Hematopoietic multipotent progenitor cell (in vitro differentiated cells): ENCODE data around the gene GPR180. TPM values are rescaled to one million over a fixed set of nuclear protein-coding genes. Genes with fewer than 3 reads are reported as not detected.

Experiments used
- DNase-seq, 3 donors: peaks; one replicate each; pipeline ENCODE4 v3.0.0-alpha.2; 2011 to 2015; ENCODE audit warnings: low read depth in 2 of 3, low spot score in 2 of 3
- total RNA-seq: library from RNA; depleted of rRNA; stranded (reverse); fragments of >200 nt; gene quantifications from one replicate; pipeline ENCODE4 v1.2.3, GENCODE V29; 2012

Gene GPR180
- total RNA-seq, 1 donor: 2.4 TPM

DNA sequence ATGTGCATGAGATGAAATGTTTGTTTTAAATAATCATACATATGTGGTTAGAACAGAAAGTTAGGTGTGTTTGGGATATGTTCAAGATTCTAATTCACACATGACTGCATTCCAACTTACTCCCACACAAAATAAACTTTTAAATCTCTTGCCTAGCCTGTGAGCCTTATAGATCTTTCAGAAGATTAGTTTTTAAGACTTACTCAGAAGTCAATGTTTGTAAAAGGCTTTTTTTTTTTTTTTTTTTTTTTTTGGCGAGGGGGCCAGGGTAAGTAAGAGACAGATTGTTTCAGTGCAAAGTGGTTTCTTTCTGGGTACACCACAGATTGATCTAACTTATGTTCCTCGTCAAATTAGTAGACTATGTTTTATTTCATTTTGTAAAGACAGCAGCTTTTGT lies 39.1 kb downstream of the GPR180 start:
- DNase-seq: no peak

DNA sequence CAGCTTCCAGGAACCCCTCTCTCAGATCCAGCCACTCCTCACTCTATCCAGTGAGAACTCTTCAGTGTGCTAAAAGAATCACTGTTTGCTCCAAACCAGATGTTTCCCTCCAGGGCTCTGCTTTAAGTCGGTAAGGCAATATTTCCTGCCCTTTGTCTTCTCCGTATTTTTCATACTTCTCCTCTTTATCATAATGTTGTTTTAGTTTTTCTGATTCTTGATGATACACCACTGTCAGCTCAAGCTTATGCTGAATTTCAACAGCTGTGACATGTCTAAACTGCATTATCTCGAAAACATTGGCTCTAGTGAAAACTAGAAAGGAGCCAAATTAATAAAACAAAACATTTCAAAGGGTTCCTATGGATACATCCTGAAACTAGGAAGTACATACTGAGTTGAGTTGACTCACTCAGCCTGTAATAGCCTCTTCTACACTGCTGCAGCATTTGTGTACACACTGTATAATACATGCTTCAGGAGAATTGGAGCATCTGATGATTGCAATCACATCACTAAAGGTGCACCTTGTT lies 39.8 kb downstream of the GPR180 start:
- no peak for DNase-seq

DNA sequence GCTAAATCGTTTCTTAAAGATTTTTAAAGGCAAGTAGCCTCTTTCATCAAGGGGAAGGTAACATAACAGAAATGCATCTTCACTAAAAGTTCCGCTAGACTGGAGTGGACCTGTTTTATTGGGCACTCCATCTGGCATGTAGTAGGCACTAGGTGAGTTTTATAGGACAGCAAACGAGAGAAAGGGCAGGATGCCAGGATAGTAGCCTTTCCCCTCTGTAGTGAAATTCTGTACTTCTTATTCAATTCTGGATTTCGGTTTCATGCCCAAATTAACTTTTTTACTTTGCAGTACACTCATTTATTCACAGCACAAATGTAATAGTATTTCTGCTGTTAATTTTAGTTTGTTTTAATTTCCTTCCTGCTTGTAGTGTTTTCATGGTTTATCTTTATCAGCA lies 45.2 kb downstream of the GPR180 start:
- DNase-seq: no peak

DNA sequence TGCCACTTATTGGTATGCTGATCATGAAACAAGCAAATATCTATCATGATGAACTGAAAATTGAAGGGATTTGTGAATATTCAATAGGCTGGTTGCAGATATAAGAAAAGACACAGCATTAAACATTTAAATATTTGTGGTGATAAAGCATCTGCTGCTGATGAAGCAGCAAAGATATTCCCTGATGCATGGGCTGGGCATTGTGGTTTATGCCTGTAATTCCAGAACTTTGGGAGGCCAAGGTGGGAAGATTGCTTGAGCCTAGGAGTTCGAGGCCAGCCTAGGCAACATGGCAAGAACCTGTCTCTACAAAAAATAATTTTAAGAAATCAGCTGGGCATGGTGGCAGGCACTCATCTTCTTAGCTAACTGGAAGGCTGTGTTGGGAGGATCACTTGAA lies 54.5 kb downstream of the GPR180 start:
- no peak for DNase-seq

DNA sequence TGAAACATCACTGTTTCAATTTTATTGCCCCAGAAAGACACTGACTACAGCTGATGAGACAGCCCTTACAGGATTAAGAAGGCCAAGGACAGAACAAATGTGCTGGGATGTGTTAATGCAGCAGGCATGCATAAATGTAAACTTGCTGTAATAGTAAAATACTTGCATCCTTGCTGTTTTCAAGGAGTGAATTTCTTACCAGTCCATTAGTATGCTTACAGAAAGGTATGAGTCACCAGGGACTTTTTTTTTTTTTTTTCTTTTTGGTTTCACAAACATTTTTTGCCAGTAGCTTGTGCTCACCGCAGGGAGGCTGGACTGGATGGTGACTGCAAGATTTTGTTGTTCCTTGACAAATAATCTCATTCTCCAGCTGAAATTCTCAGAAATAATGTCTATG lies 55.1 kb downstream of the GPR180 start:
- DNase-seq: no peak

DNA sequence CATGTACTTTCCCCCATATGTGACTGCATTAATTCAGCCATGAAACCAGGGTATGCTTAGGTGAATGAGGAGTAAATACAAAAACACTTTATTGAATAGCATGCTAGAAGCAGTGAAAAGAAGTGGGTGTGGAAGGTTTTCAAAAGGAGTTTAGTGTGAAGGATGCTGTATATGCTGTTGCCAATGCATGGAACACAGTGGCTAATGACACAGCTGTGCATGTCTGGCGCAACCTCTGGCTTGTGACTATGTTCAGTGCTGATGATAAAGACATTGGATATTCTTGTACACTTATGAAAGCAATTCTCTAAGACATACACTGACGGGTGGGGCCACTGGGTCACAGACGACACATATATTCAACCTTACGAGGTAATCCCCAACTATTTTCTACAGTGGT lies 55.5 kb downstream of the GPR180 start:
- no peak for DNase-seq

DNA sequence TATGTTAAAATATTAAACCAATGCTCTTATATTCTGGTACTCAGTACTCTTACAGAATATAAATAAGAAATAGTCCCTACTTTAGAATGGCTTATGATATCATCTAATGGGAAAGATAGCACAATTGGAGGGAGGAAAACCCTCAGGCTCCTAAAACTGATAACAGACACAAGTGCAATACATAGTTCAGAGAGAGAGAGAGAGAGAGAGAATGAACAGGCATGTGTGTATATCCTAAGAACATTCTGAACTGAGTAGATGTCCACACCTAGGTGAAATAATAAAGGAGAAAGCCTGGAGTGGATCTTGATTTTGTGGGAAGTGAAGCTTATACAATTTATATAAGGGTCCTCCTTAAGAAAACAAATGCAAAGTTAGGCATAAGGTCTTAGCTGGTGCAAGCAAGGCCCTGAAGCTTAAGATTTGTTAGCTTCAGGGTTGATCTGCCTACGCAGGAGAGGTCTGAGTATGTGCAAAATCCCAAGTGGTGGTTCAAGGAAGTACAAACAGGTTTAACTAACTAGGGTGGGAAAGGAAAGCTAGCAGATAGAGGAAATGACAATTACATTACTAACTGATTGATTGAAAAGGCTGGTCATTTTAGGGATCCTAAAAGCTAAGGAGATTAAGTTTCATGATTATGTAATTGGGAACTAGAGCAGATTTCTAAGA lies 57.4 kb downstream of the GPR180 start:
- no peak for DNase-seq

DNA sequence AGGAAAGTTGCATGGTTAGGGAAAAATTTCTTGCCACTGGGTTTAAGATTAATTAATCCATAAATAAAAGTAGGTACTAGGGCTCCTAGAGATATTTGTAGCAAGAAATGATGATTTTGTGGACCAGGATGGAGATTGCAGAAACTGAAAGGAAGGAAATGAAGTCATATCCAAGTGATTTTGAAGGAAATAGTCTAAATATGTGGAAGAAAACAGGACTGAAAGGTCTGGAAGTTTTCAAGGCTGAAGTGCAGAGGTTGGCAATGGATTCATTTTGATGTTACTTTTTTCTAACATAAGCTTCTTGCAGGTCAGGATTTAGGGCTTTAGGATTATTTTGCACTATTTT lies 57.9 kb downstream of the GPR180 start:
- DNase-seq: no peak

DNA sequence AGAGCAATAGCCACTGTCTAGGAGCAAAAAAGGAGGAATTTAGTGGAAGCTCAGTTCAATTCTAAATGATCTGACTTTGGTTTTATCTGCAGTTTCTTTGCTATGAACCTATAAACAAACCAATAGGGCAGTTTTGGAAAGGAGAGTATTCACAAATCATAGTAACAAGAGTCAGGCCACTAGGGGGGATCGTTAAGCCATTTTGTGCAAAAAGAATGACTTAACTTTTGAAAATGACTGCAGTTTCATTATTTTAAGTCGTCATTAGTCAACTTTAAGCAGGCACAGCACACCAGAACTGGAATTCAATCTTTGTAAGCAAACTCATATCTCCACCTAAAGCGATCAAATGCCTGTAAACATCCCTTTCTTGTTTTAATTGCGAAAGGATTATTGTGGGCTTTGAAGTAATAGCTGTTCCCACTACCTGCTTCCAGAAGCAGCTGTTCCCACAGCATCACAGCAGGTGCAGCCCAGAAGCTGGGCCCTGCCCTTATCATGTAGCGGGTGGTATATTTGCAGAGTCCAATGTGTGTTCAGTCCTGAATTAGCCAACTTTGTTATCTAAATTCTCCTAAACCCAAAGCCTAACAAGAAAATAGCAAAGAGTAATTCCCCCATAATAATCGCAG lies 59.2 kb downstream of the GPR180 start:
- DNase-seq: peak in 2 of 3 donors; percentile 36 to 68

DNA sequence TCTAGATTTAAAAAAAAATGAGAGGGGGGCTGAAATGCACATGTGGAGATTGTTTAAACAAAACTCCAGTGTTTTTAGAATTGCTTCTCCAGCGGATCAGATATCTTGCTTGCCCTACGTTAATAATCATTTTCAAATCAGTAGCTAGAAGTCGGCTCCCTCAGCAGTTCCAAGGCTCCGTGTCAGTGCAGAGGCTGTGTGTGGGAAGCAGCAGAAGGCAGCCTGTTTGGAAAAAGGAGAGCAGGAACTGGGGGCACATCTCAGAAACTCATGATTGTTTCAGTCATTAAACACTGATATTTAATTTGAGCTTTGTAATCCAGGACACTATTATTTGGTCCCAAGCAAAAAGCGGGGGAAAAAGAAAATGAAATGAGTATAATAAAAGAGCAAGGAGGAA lies 59.7 kb downstream of the GPR180 start:
- DNase-seq: no peak

DNA sequence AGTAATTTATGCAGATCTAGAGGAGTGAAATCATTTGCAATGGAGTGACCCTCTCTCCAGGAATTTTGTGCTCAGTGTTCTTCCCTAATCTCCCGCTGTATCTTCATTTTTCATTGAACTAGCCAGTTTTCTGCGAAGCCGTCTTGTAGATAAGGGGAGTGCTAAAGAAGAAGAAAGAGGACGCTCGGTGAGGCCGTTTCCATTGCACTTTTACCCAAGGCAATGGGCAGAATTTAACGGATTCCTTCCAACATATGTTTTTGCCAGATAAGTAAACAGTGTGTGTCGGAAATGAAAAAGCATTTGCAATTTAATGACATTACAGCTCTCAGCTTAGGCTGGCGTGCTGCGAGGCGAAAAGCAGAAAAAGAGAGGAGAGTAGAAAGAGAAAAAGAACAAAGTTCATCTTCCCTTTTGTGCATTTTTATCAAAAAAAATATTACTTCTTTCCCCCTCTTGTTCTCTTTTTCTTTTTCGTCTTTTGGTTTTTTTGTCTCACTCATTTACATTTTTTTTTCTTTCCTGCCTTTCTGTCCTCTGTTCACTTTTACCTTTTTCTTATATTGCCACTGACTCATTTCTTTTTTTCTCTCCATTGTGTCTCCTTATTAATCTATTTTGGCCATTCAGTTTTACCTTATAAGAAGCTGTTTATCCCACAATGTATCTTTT lies 60.8 kb downstream of the GPR180 start:
- DNase-seq: peak in 2 of 3 donors; percentile 51 to 72

DNA sequence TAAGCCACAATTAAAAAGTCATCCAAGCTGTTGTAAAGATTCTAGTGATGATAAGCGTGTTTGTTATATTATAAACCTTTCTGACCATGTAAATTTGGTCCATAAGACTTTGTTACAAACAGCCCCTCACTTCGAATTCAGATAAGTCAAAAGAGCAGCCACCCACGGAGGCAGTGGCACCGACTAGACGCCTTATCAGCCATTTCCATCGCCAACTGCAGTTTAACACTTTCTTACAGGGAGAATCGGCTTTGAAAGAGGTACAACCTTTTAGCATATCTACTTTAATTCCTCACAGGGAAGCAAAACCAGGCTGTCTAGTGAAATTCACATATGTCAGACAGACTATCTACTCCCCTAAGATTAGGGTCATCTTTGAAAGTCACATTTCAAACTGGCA lies 63.2 kb downstream of the GPR180 start:
- DNase-seq: no peak

DNA sequence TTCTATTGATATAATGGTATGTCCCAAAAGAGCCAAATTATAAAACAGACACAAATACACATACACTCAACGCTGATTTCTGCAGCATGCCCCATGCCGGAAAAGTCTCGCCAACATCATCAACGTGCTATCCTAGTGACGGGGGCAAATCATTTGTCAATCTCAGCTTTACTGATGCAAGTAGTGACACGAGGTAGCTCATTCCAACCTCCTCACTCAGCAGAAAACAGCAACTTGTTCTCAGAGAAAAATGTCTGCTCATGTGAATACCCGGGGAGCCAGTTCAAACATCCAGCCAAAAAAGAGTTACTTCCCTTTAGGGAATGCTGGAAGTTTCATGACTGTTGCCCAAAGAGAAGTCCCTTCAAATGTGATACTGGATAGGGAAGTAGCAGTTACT lies 64.4 kb downstream of the GPR180 start:
- DNase-seq: no peak

DNA sequence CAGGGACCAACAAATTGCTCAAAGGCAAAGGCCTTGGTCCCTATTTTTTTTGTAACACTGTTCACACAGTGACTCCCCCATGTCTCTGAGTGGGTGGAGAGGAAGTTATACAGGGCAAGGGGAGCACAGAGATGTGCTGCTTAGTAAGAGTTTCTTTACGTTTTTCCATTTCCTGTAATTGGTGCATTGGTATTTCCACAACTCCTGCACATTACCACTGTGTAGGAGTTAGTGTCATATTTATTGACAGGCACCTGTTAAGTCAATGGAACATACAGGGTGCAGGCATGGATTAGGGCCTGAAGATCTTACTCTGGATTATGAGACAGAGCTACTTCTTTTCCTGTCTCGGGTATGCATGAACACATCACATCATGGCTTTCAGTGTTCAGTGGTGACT lies 65.5 kb downstream of the GPR180 start:
- DNase-seq: no peak

DNA sequence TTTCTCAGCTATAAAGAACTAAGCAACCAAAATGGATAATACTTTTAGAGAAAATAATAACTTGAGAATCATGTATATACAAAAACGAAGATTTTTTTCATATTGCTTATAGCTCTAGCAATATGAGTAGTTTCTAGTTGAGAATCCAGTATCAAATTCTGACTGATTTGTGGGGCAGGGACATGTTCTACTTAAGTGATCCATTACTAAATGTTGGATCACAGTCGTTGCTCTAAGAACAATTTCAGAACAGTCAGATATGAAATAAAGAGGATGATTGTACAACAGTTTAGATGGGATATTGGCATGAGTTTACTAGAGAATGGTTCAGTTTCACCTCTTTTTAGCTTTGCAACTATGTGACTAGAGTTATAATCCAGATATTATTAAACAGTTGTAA lies 70.7 kb downstream of the GPR180 start:
- DNase-seq: no peak

DNA sequence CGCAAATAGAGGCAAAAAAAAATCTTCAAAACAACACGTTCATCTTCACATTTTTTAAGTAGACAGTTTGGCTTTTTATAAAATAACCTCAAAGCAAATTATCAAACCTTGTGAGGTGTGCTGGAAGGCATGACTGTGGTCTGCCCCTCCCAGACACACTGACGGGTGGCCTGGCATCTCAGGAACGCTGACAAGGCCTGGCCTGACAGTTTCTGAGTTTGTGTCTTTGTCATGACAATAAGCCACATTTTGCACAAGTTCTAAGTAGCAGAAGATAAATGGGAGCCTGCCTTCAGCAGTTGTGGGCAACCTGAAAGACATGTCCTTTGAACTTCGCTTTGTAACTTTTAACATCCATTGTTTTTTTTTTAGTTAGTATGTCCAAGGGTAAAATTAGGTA lies 72.2 kb downstream of the GPR180 start:
- DNase-seq: no peak

DNA sequence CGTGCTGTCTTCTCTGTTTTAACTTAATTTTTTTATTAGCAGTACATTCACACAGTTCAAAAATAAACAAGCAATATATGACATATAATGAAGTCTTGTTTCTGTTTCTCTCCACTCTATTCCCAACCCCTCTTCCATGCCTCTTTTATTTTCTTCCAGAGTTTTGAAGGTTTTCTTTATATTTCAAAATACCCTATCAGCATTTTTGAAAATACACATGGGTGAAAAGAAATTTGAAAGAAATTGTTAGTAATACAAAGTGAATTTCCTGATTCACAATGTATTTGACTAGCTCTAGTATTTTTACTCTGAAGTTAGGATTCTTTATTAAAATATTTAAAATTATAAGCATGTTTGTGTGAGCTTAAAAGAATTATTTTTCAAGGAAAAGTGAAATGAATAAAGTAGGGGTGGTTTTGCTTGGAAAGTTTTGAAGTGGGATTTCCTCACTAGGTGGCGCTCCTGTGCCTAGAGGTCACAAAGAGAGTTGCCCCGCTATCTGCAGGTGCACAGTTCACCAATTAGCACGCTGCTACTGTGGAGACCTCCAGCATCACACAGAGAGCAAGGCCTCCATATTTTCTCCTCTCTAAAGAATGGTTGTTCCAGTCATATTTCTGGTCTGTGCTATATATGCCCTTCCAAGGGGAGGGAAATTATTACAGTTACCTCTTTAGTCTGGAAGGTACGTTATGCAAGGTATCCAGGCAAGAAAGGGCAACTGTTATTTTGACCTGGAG lies 73.1 kb downstream of the GPR180 start:
- peak in 2 of 3 donors; percentile 60 to 61 for DNase-seq

DNA sequence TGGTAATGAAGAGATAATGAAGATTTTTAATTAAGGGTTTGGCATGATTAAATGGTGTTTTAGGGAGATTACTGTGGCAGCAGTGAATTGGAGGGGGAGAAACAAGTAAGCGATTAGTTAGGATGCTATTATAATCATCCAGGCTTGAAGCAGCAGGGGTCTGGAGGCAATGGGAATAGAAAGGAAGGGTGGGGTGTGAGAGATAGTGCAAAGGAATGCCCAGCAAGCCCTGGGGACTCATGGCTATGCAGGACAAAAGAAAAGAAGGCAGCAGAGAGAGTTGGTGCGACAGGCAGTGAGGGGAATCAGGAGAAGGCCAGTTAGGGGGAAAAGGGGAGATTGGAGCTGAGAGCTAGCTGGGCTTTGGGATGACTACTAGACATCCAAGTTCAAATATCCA lies 76.1 kb downstream of the GPR180 start:
- no peak for DNase-seq

DNA sequence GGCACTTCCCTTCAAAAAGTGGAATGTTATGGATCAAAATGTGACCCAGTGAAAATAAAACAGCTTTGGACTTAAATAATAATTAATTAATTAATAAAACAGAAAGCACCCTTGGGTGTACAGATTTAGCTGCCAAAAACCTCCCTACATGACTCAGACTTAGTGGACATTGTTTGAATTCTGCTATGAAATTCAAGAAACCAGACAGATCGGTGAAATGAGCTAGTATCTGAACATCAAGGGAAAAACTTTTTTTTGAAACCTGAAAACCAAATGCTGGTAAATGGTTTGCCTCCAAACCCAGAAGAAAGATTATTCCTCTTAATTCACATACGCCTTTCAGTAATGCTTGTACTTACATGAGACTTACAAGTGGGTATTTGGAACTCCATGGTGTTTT lies 77.2 kb downstream of the GPR180 start:
- no peak for DNase-seq

DNA sequence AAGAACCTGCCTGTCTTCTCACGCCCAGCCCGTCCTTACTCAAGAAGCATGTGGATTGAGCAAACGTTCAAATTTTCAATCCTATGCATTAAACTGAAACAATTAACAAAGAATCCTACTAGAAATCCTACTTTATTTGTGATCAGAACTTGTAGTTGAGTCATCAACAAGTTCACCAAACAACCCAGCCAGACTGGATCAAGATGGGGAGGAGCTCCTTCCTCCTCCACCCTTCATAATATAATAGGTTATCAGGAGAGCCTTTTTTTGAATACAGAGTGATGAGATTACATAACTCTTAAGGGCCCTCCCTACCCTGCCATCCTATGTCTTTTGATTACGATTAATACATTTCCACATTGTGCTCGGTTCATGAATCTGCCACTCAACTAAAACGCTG lies 78.0 kb downstream of the GPR180 start:
- DNase-seq: no peak

DNA sequence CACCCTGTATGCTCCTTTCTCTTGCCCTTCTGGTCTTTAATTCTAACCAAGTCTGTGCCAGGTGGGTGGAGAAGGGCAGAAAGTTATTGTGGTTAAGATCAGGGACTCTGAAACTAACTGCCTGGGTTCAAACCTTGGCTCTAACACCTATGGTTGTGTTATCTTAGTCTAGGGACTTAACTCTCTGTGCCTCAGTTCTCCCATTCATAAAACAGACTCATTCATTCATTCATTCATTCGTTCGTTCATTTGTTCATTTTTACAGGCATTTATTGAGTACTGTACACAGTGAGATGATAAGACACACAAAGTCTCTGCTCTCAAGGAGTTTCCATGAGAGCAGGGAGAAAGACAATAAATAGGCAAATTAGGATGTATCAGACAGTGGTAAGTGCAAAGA lies 80.6 kb downstream of the GPR180 start:
- DNase-seq: no peak
